Measurements from ENCODE around the gene VKORC1L1.
A peak's percentile ranks its signal among the peaks of the same experiment; 100 is the strongest.

Gene VKORC1L1

DNA sequence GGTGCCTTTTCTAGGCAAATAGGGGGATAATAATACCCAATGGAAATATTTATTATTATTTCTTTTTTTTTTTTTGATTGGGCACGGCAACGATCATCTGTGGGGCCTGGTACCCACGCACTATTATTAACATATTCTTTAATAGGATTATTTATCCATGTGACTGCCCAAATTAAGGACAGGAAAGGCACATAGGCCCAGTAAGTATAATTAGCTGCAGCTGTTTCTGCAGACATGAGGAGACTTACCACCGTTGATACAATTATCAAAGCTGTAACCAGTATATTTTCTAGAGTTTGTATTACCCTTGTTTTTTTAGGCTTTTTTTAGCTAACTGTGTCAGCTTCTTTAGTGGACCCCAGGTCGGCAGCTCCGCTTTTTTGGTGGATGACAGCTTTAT lies 134.4 kb downstream of the VKORC1L1 start:
- Histone ChIP-seq H3K9me2 (ENCODE audit: low read depth, low read length) (no peaks in the 10 kb centered on the region), H3F3A (ENCODE audit: insufficient read depth, low read length) (no peaks in the 10 kb centered on the region), H4K20me1 (ENCODE audit: insufficient read depth, low read length) (no peaks in the 10 kb centered on the region), H3K36me3 (ENCODE audit: insufficient read depth, low read length) (no peaks in the 10 kb centered on the region), H3K4me1 (ENCODE audit: insufficient read depth, low read length, severe bottlenecking) (peaks cover 13% of the 10 kb centered on the region), H2AFZ (ENCODE audit: low read length) (no peak overlapping the region), H3K27ac (ENCODE audit: low read depth, low read length, poor library complexity, severe bottlenecking) (no peak overlapping the region), H3K79me2 (ENCODE audit: insufficient read depth, low read length) (no peaks in the 10 kb centered on the region), H3K27me3 (ENCODE audit: insufficient read depth, low read length) (no peaks in the 10 kb centered on the region), H3K9ac (ENCODE audit: low read length) (no peak overlapping the region), H3K4me3 (ENCODE audit: low read depth, low read length, poor library complexity, severe bottlenecking) (no peak overlapping the region), H3K9me3 (ENCODE audit: low read length) (no peaks in the 10 kb centered on the region), H3K4me2 (ENCODE audit: low read length) (peak overlapping the region; percentile 1; the same call in 1 of the 2 replicates)
- no peak for TF ChIP-seq EZH2 (IDR thresholded peaks at IDR 0.05; ENCODE audit: borderline replicate concordance, low read length)
